ENCODE data around the gene CDH4. TPM values are rescaled to one million over a fixed set of nuclear protein-coding genes. Genes with fewer than 3 reads are reported as not detected.

CDH4 gene
- total and polyA plus RNA-seq, 2 donors (not counting 3 experiments of a cell fraction or from before 2014, with no cell fraction given), result 0.17 to 0.51 TPM

DNA sequence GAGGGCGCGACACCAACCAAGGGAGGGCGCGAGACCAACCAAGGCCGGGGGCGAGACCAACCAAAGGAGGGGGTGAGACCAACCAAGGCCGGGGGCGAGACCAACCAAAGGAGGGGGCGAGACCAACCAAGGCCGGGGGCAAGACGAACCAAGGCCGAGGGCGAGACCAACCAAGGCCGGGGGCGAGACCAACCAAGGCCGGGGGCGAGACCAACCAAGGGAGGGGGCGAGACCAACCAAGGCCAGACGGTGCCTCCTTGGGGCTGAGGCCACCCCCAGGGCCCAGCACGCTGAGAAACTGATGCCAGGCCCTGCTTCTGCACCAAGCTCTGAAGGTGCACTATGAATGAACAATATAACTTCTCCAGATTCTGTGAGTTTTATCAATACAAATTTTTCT, 726.4 kb downstream of the CDH4 start:
- no peaks in the 10 kb centered on the region for H3K9me3 ChIP-seq (replicated peaks; ENCODE audit: control insufficient read depth, insufficient read depth, low read length)
- DNase-seq (ENCODE audit: low read depth, low spot score) (no peak), FAIRE-seq (no peak)
- no peak overlapping the region for H3K27ac ChIP-seq (ENCODE audit: insufficient read depth, low read depth, low read length)
- no peaks in the 10 kb centered on the region for H3K9me1 ChIP-seq (replicated peaks; ENCODE audit: control insufficient read depth, extremely low read depth, insufficient read depth, low read length)
- peaks cover 0 to 5% of the 10 kb centered on the region in 2 experiments for H3K36me3 ChIP-seq (ENCODE audit: control insufficient read depth in 2 of 2, extremely low read depth in 1 of 2, insufficient read depth in 2 of 2, low read length in 2 of 2)
- CTCF ChIA-PET, result no interaction called here
- H4K20me1 ChIP-seq (replicated peaks; ENCODE audit: control insufficient read depth, extremely low read depth, insufficient read depth, low read length), result no peaks in the 10 kb centered on the region
- no TSS peak for BruUV-seq (replicated peaks)
- no peaks in the 10 kb centered on the region for H3K79me2 ChIP-seq (ENCODE audit: control insufficient read depth, insufficient read depth, low read length)
- no peak for TF ChIP-seq POLR2A (IDR thresholded peaks at IDR 0.05; ENCODE audit: low read depth, low read length)
- TF ChIP-seq, protein P1, sequence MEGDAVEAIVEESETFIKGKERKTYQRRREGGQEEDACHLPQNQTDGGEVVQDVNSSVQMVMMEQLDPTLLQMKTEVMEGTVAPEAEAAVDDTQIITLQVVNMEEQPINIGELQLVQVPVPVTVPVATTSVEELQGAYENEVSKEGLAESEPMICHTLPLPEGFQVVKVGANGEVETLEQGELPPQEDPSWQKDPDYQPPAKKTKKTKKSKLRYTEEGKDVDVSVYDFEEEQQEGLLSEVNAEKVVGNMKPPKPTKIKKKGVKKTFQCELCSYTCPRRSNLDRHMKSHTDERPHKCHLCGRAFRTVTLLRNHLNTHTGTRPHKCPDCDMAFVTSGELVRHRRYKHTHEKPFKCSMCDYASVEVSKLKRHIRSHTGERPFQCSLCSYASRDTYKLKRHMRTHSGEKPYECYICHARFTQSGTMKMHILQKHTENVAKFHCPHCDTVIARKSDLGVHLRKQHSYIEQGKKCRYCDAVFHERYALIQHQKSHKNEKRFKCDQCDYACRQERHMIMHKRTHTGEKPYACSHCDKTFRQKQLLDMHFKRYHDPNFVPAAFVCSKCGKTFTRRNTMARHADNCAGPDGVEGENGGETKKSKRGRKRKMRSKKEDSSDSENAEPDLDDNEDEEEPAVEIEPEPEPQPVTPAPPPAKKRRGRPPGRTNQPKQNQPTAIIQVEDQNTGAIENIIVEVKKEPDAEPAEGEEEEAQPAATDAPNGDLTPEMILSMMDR (IDR thresholded peaks at IDR 0.05; ENCODE audit: extremely low read depth in 1 of 2, insufficient read depth in 1 of 2, low read depth in 1 of 2, low read length in 2 of 2), result no peak
- TF ChIP-seq GATA2 (IDR thresholded peaks at IDR 0.05; ENCODE audit: insufficient read depth, insufficient read length, low read depth, low read length), result no peak
- TF ChIP-seq MAX (IDR thresholded peaks at IDR 0.05; ENCODE audit: insufficient read depth, insufficient read length), result no peak
- TF ChIP-seq FOS (IDR thresholded peaks at IDR 0.05; ENCODE audit: borderline replicate concordance, insufficient read depth, low read length), result no peak
- no peak for TF ChIP-seq EZH2 (IDR thresholded peaks at IDR 0.05; ENCODE audit: borderline replicate concordance, low read depth, low read length, severe bottlenecking)
- no peaks in the 10 kb centered on the region for H3K27me3 ChIP-seq (ENCODE audit: control insufficient read depth in 2 of 2, insufficient read depth in 2 of 2, low read length in 2 of 2)
- H3K4me2 ChIP-seq (ENCODE audit: insufficient read depth, low read length), result no peak overlapping the region
- no peak overlapping the region for H3K9ac ChIP-seq (replicated peaks; ENCODE audit: extremely low read depth, insufficient read depth, low read length)
- dilution Hi-C loops (cut with MboI; ENCODE audit: extremely low pct_ligation_motif_present, low sequenced_read_pairs), result no loop called here
- intact Hi-C loops (cut with micrococcal nuclease), result no loop called here
- H3K4me1 ChIP-seq (ENCODE audit: control insufficient read depth, extremely low read depth, insufficient read depth, low read length), result no peaks in the 10 kb centered on the region
- H2AFZ ChIP-seq (ENCODE audit: low read depth, low read length), result no peak overlapping the region
- H3K4me3 ChIP-seq (replicated peaks in 1 of 3; ENCODE audit: insufficient read depth in 1 of 3, low read depth in 1 of 3, low read length in 3 of 3), result no peak overlapping the region
- POLR2A ChIA-PET, result no interaction called here

DNA sequence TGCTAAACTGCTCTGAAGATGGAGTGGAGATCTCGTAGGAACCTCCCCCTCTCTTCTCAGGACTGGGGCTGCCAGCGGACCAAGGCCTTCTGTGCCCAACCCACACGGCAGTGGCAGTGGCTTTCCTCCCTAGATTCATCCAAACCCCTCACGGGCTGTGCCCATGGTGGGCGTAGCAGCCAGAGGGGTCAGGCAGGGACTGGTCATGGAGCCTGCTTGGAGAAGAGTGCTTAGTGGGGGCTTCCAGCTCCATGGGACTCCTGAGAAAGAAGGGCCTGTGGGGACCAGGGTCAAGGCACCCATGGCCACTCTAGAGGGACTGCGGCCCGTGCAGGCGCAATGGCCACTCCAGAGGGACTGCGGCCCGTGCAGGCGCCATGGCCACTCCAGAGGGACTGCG, 727.0 kb downstream of the CDH4 start:
- no peak overlapping the region for H3K4me2 ChIP-seq (ENCODE audit: insufficient read depth, low read length)
- H3K9me1 ChIP-seq (replicated peaks; ENCODE audit: control insufficient read depth, extremely low read depth, insufficient read depth, low read length), result no peaks in the 10 kb centered on the region
- TF ChIP-seq POLR2AphosphoS5 (IDR thresholded peaks at IDR 0.05; ENCODE audit: insufficient read depth, low read depth, low read length), result no peak
- TF ChIP-seq FOS (IDR thresholded peaks at IDR 0.05; ENCODE audit: borderline replicate concordance, insufficient read depth, low read length), result no peak
- TF ChIP-seq MAX (IDR thresholded peaks at IDR 0.05; ENCODE audit: insufficient read depth, insufficient read length), result no peak
- no peak for TF ChIP-seq MYC (IDR thresholded peaks at IDR 0.05; ENCODE audit: low read depth, low read length)
- no peak for TF ChIP-seq GATA2 (IDR thresholded peaks at IDR 0.05; ENCODE audit: insufficient read depth, insufficient read length, low read depth, low read length)
- TF ChIP-seq, protein P1 (IDR thresholded peaks at IDR 0.05; ENCODE audit: extremely low read depth in 1 of 2, insufficient read depth in 1 of 2, low read depth in 1 of 2, low read length in 2 of 2), result no peak
- TF ChIP-seq POLR2A (IDR thresholded peaks at IDR 0.05; ENCODE audit: low read depth, low read length), result no peak
- TF ChIP-seq EZH2 (IDR thresholded peaks at IDR 0.05; ENCODE audit: borderline replicate concordance, low read depth, low read length, severe bottlenecking), result no peak
- TF ChIP-seq JUN (IDR thresholded peaks at IDR 0.05; ENCODE audit: borderline replicate concordance, insufficient read depth, insufficient read length, low read depth), result no peak
- H3K9me3 ChIP-seq (replicated peaks; ENCODE audit: control insufficient read depth, insufficient read depth, low read length), result no peaks in the 10 kb centered on the region
- CTCF ChIA-PET, result no interaction called here
- H3K9ac ChIP-seq (replicated peaks; ENCODE audit: extremely low read depth, insufficient read depth, low read length), result no peak overlapping the region
- no peak for DNase-seq (ENCODE audit: low read depth, low spot score)
- H3K79me2 ChIP-seq (ENCODE audit: control insufficient read depth, insufficient read depth, low read length), result no peaks in the 10 kb centered on the region
- no TSS peak for BruUV-seq (replicated peaks)
- no peak overlapping the region for H2AFZ ChIP-seq (ENCODE audit: low read depth, low read length)
- no peaks in the 10 kb centered on the region for H3K4me1 ChIP-seq (ENCODE audit: control insufficient read depth, extremely low read depth, insufficient read depth, low read length)
- no peak overlapping the region for H3K27ac ChIP-seq (ENCODE audit: insufficient read depth, low read depth, low read length)
- intact Hi-C loops (cut with micrococcal nuclease), result no loop called here
- H3K27me3 ChIP-seq (ENCODE audit: control insufficient read depth in 2 of 2, insufficient read depth in 2 of 2, low read length in 2 of 2), result no peaks in the 10 kb centered on the region
- H3K4me3 ChIP-seq (replicated peaks in 1 of 3; ENCODE audit: insufficient read depth in 1 of 3, low read depth in 1 of 3, low read length in 3 of 3), result no peak overlapping the region
- H3K36me3 ChIP-seq (ENCODE audit: control insufficient read depth in 2 of 2, extremely low read depth in 1 of 2, insufficient read depth in 2 of 2, low read length in 2 of 2), result peaks cover 0 to 2% of the 10 kb centered on the region in 2 experiments
- POLR2A ChIA-PET, result no interaction called here
- H4K20me1 ChIP-seq (replicated peaks; ENCODE audit: control insufficient read depth, extremely low read depth, insufficient read depth, low read length), result no peaks in the 10 kb centered on the region
- no peak for FAIRE-seq
- dilution Hi-C loops (cut with MboI; ENCODE audit: extremely low pct_ligation_motif_present, low sequenced_read_pairs), result no loop called here

All from endothelial cell of umbilical vein (primary cell).